Left ventricle myocardium superior (tissue), 1 donor: ENCODE data around the gene CD81. TPM values are rescaled to one million over a fixed set of nuclear protein-coding genes. Genes with fewer than 3 reads are reported as not detected.

Experiments
- ATAC-seq: fragments of 200-7000 bp; cut with Tn5 transposase; one replicate; pipeline ENCODE4 v1.9.1; 2020; ENCODE audit warnings: mild to moderate bottlenecking, moderate library complexity
- DNase-seq: peaks from one replicate; pipeline ENCODE4 v3.0.0-alpha.2; 2020
- intact Hi-C: fragments of 100-400 bp; cut with micrococcal nuclease; formaldehyde crosslinking; loops from one replicate; pipeline ENCODE4 v1.11.0; 2022
- total RNA-seq: library from RNA; stranded (reverse); fragmentation: NEBNext Ultra II Directional; extraction: Animal tissue kit (Norgen Biotek cat#: 25700); gene quantifications from one replicate; pipeline ENCODE4 v1.2.1, GENCODE V29; 2021
- donor health status: DM: no; HTN: yes; CAD: no; lungs with severe emphysema.

The CD81 gene
- total RNA-seq, 1 donor from 2014 or later, result 653 TPM

DNA sequence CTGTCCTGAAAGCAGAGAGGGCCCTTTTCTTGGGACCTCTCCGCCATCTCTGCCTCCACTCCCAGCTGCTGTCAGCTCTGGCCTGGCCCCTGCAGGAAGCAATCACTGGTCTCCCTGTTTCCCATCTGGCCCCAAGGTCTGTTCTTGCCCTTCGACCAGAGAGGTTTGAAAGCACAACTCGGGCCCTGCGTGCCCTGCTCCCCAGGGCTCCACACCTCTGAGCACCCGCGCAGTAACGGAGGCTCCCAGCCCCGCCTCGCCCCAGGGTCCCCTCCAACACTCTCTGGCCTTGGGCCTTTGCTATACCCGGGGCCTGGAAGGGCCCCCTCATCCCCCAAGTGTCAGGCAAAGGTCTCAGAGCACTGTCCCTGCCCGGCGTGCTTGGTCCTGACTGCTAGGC is 7.8 kb upstream of the CD81 start:
- intact Hi-C loops, result no loop called here
- DNase-seq, result no peak
- no peak for ATAC-seq

GRCh38 chr11:2369896-2370295 is 7.2 kb upstream of the CD81 start:
- DNase-seq (no peak), ATAC-seq (no peak)
- intact Hi-C loops, result no loop called here

DNA sequence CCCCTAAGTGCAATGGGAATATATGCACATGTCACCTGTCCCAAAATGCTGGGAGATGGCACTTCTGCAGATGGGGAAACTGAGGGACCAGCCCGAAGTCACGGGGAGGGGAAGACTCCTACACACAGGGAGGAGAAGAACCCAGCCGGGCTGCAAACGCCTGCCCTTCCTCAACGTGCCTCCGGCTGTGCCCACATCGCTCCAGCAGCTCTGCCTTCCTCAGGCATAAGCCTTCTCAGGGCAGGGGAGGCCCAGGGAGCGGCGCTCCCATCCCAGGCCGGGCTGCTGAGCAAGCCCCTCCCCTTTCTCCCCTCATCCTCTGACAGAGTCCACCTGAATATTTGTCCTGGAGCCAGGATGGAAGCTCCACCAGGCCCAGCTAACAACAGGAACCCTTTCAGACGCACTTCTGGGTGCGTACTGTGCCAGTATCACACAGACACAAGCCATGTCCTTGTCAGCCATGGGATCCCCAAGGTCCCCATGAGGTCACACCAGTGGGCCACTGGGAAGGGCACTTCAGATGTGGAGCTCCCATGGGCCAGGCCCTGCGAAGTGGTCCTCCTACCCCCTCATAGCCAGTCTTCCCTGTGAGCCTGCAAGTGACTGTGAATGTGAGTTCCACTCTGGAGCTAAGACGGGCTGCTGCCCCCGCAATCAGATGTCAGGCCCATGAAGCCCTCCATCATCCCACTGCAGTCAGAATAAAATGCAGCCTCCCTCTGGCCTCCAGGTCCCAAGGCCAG is 2.5 kb upstream of the CD81 start:
- ATAC-seq (peak; percentile 66), DNase-seq (peak; percentile 76)
- intact Hi-C loops, result no loop called here

DNA sequence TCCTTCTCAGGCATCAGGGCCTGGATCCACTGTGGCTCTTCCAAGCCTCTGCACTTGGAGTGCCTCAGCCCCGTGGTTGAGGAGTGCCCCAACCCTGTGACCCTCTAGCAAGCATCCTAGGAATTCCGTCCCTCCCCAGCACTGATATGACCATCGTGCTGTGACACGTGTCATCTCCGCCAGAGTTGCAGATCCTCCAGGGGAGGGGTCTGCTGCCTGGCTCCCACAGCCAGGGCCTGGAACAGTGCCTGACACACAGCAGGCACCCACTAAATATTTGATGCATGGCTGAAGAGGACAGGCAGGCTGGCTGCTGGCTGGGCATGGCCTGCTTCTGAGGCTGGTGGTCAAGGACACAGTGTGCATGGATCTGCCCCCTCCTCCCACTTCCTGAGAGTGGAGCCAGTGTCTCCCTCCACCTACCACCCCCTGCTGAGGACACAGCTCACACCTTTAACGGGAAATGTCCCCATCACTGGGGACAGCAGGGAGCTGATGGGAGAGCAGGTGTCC is 1.7 kb upstream of the CD81 start:
- DNase-seq, result peak; percentile 82
- peak; percentile 71 for ATAC-seq
- intact Hi-C loops, result no loop called here

DNA sequence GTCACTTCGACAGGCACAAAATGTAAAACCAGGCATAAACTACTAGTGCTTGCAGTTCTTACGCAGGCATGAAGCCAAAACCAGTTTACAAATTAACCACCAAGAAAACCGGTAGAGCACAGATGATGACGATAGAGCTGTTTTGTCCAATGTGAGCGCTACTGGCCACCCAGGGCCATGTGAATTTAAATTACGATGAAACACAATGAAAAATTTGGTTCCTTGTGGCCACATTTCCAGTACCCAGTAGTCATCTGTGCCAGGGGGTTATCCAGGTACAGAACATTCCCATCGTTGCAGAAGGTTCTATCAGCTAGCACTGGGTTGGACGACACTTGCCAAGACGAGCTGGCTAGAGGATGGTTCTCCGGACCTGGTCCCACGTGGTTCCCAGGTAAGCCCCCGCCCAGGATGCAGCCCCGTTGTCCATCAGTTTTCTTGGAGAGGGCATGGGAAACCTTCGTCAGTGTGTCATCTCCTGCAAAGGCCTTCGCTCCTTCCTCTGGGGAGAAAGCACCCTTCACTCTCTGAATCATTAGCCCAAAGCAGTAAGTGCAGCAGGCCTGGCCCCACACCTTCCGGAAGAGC is 1.1 kb upstream of the CD81 start:
- no peak for DNase-seq
- no peak for ATAC-seq
- intact Hi-C loops, result no loop called here

DNA sequence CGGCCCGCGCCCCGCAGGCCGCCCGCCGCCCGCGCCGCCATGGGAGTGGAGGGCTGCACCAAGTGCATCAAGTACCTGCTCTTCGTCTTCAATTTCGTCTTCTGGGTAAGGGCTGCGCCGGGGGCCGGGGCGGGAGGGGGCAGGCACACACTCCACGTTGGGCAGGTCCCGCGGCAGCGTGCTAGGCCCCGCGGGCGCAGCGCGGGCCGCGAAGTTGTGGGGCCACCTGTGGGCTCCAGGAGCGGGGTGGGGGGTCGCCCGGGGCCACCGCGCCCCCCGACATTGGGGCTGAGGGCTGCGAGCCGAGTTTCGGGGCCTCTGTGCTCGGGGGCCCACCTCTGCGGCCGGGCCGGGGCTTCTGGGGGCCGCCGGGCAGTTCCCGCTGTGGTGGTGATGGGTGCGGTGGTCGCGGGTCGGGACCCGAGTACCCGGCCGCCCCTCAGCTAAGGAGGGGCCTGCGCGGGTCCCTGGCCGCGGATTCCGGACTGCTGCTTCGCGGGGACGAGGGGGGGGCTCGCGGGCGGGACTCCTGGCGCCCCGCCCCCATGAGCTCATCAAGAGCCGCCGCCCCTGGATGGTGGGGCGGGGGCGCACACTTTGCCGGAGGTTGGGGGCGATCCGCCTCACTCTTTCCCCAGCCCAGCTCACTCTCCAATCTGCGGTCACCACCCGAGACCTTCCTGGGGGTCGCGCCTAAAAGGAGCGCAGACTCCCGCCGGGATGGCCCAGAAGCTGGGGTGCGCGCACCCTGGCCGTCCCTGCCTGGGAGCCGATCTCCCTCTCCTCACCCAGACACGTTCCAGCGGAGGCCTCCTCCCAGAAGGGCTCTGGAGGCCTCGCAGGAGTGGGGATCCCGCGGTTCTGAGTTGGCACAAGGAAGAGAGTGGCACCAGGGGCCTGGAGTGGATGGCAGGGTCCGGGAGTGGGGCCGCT is 667 bp downstream of the CD81 start:
- DNase-seq (peak; percentile 86), ATAC-seq (peak; percentile 25)
- intact Hi-C loops, result no loop called here

- intact Hi-C loops, result no loop called here
- DNase-seq (peak; percentile 73), ATAC-seq (peak; percentile 2)
Observed at GRCh38 chr11:2378527-2379210, 1.6 kb downstream of the CD81 start.

DNA sequence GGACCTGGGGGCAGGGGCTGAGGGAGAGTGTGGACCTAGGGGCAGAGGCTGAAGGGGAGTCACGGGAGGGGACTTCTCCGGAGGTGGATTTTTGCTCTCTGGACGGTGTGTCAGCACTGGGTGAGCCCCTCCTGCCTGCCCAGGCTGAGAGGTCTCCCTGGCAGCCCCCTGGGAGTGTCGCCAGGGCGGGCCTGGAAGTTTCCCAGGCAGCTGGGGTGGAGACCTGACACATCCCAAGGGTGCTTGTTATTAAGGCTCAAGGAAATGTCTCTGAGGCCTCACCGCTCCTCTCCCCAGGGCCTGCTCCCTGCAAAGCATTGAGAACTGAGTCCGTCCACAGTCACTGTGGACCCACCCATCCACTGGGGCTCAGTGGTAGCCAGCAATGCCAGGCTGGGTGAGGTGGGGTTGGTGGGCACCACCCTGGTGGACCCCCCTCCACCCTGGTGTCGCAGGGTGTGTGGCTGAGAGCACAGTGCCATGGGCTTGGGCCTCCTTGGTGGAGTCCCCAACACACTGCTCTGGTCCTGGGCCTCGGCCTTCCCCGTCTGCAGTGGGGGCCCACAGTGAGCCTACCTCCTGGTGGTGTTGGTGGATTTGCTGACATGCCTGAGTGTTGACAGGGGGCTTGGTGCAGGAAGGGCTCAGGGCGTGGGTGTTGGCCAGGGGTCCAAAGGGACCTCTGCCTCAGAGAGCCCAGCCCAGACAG is 2.5 kb downstream of the CD81 start:
- intact Hi-C loops, result no loop called here
- no peak for ATAC-seq
- DNase-seq, result peak; percentile 45

DNA sequence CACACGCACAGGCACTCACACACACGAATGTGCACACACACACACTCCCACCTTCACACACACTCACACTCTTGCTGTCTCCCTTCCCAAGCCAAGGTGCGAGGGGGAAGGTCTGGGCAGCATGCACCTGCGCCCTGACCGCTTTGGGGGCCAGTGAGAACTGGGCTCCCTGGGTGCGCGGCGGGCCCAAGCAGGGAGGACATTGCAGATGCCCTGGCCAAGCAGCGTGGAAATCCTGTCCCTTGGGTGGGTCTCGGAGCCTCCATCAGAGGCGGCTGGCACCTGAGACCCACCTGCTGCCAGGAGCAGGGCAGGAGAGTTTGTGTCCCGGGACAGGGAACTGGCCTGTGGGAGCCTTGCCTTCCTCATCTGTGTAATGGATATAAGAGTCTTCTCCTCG is 3.3 kb downstream of the CD81 start:
- DNase-seq, result peak; percentile 31
- ATAC-seq, result no peak
- intact Hi-C loops, result no loop called here

GRCh38 chr11:2380807-2381350 is 3.8 kb downstream of the CD81 start:
- peak; percentile 19 for ATAC-seq
- peak; percentile 85 for DNase-seq
- intact Hi-C loops, result no loop called here

GRCh38 chr11:2381494-2382128 is 4.5 kb downstream of the CD81 start:
- intact Hi-C loops, result no loop called here
- ATAC-seq (no peak), DNase-seq (peak; percentile 33)

DNA sequence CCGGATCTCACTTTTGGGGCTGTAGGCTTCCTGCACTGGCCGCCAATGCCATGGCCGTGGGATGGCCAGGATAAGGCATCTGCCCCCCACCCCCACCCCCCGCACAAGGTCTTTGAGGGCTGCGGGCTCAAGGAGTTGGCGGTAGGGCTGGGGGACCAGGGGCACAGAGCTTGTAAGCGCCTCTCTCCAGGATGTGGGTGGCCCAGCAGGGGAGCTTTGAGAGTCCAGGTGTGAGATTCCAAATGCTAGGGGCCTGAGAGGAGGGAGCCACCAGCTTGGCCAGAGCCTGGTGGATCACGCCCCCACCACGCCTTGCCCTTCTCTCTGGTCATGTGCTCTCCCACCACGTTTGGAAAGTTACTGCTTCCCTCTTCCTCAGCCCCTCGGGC is 5.0 kb downstream of the CD81 start:
- ATAC-seq (no peak), DNase-seq (peak; percentile 32)
- intact Hi-C loops, result no loop called here

GRCh38 chr11:2382936-2383851 is 6.1 kb downstream of the CD81 start:
- intact Hi-C loops, result no loop called here
- ATAC-seq, result peak; percentile 56
- DNase-seq, result peak; percentile 85

DNA sequence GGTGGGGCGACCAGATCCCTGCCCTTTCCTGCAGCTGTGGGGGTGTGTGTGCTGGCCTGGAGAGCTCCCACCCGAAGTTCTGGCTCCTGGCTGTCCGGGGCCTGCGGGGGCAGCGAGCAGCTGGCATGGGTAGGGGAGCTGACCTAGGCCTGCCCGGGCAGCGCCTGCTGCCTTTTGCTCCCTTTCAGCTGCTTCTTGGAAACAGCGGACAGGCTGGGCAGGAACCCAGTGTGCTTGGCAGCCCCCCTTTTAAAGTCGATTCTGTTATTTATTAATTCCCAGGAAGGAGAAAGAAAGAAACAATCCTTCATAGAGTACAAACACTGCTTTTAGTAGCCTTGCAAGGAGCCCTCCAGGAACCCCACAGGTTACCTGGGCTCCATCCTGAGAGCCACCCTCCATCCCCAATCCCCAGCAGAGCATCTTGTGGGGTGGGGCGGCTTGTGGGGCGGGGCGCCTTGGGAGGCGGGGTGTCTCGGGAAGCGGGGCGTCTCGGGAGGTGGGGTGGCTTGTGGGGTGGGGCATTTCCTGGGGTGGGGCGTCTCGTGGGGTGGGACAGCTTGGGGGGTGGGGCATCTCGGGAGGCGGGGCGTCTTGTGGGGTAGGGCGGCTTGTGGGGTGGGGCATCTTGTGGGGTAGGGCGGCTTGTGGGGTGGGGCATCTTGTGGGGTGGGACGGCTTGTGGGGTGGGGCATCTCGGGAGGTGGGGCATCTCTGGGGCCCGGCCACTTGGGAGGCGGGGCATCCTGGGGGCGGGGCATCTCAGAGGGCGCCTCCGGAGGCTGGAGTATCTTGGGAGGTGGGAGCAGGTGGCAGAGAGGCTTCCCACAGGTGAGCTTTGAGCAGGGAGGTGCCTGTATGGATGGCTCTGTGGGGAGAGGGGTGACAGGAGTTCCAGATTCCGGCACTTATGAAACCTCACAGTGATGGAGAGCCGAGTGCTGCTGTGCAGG is 7.0 kb downstream of the CD81 start:
- ATAC-seq (no peak), DNase-seq (peak; percentile 42)
- intact Hi-C loops, result no loop called here

DNA sequence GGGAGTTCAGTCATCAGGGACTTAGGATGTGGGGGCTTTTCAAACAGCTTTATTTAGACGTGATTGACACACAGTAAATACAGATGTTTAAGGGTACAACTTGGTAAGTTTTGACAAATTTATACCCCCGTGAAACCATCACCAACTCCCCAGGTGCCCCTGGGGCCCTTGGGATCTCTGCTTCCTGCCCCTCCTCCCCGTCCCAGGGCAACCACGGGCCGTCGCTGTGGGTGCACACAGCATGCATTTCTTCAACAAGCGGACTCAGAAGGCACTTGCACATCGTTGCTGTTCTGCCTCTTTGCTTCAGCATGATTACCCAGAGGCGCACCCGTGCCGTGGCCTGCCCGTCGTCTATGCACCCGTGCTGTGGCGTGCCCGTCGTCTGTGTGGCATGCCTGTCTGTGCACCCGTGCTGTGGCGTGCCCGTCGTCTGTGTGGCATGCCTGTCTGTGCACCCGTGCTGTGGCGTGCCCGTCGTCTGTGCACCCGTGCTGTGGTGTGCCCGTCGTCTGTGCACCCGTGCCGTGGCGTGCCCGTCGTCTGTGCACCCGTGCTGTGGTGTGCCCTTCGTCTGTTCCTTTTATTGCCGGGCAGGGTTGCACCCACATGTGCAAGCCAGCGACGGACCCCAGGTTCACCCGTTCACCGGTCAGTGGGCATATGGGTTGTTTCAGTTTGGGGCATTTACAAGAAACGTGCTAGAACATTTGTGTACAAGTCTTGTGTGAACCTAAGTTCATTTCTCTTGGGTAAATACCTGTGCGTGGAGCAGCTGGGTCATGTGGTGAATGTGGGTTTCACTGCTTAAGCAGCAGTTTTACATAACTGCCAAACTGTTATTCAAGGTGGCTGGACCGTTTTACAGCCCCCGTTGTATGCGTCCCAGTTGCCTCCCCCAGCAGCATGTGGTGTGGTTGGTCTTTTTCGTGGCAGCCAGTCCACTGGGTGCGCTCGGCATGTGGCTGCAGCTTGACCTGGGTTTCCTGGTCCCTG is 8.3 kb downstream of the CD81 start:
- DNase-seq, result no peak
- intact Hi-C loops, result no loop called here
- ATAC-seq, result no peak
